NCI-H128 (cell line): Measurements from ENCODE around the gene RIC8A.

Experiments
- DNase-seq: peaks from one replicate; lab custom pipeline; 2025; ENCODE audit not compliant: unreplicated experiment; lab: John Stamatoyannopoulos, UW

Gene RIC8A

DNA sequence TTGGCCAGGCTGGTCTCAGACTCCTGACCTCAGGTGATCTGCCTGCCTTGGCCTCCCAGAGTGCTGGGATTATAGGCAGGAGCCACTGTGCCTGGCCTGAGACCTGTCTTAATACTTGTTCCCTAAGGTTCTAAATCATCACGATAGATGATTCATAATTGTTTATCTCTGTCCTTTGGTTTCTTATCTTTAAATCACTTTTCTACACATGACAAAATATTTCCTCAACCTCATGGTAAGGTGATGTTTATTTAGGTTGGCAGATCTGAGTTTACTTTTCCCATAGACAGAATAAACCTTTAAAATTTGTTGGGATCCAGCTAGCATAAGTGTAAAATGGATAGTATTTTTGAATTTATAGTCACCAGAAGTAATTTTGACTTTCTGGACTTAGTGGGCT lies 32.8 kb downstream of the RIC8A start:
- no peak for DNase-seq

DNA sequence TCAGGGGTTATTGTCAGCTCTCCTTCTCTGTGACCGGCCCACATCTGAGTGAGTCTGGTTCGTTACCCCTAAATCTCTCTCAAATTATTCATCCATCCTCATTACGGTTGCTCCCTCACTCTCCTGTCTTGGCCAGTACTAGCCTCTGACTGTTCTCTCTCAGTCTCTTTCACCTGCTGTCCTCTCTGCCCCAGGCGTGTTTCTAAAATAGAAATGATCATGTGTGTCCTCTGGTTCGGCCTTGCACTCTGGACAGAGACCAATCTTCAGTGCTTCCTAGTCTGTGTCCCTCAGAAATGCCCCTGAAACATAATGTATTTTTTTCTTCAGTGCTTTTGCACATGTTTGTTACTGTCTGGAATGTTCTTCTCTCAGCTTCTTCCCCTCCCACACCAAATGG lies 34.1 kb downstream of the RIC8A start:
- no peak for DNase-seq

DNA sequence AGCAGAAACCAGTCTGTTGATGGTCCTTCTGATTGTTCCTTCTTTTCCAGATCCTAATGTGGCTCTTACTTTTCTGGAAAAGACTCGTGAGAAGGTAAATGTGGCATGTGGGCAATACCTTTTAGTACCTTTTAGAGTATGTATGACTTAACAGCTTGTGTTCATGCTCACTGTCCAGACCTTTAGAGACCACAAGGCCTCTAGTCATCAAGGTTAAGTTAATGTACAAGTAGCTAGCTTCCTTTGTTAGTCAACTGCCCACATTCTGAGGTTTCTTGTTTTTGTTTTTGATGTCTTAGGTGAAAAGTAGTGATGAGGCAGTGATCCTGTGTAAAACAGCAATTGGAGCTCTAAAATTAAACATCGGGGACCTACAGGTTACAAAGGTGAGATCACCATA lies 36.9 kb downstream of the RIC8A start:
- DNase-seq: no peak

DNA sequence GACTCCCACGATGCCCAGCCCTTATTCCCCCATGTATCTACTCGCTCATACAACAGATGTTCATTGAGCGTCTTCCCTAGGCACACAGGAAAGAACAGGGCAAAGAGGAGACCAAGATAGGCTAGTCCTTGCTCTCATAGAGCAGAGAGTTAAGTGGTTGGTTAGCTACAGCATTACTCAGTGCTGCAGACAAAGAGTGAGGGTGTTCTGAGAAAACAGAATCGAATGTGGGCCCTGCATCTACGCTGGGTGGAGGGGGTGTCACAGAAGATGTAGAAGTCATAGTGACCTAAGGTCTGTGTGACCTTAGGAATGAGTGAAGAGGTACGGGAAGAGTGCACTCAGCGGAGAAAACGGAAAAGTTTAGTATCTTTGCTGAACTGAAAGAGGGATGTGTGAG lies 41.6 kb downstream of the RIC8A start:
- DNase-seq: no peak

DNA sequence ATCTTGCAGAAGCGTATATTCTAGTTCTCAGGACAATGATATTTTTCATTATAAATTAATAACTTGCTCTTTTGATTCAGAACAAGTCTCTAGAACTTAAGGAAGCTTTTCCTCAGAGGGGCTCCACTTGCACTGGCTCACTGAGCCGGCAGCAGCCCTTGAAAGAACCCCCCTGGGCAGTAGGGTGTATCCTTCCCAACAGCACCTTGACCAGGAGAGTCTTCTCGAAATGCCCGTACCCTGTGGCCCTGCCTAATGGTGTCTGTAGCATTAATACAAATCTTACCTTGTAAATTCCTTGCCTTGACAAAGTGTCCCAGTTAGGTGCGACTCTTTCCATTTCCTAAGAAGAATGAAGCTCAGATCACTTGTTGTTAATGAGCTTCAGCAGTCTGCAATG lies 42.8 kb downstream of the RIC8A start:
- DNase-seq: no peak

DNA sequence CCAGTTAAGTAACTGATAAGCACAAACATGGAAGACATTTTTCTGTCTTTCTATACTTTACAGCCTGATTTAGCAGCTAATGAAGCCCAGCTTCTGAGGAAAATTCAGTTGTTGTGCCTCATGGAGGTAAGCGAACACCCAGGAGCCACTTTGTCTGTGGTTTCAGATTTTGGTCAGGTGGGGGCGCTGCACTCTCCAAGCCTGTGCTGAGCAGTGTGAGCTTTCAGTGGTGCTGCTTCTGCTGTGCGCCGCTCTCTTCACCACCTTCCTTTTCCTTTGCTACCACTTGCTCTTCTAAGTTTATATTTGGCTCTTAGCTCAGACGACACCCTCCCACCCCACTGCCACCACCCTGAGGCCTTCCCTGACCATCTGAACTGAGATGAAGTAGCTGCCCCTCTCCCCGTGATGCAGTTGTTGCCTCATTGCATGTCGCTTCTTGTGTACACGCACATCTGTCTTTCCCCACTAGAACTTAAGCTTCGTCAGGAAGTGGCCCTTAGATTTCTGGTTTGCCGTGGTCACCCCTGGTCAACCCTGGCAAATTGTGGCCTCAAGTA lies 43.3 kb downstream of the RIC8A start:
- no peak for DNase-seq

DNA sequence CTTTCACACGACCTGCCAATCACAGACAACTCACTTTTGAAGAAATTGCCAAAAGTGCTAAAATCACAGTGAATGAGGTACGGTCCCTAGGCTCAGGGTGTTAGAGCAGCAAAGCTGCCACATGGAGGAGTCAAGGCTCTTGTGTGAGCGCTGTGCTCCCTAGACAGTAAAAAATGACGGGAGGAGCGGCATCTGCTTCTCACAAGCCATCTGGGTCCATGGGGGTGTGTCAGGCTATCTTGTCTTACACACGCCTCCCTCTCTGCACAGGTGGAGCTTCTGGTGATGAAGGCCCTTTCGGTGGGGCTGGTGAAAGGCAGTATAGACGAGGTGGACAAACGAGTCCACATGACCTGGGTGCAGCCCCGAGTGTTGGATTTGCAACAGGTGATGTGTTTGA lies 44.0 kb downstream of the RIC8A start:
- no peak for DNase-seq

DNA sequence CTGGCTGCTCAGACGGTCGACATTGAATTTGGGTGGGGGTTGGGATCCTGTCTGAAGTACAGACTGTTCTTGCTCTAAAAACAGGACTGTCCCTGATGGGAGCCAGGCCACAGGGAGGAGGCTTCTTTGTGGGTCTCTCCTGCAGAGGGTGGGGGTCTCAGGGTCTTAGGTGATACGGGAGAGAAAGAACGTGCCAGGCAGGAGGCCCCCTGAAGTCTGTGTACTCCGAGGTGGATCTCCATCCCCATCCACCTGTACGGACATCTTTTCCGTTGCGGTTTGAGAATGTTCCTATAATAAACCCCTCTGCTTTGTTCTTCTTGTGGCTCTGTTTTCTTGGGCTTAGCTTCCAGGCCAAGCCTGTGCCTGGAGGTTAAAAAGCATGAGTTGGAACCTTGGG lies 45.2 kb downstream of the RIC8A start:
- DNase-seq: no peak

DNA sequence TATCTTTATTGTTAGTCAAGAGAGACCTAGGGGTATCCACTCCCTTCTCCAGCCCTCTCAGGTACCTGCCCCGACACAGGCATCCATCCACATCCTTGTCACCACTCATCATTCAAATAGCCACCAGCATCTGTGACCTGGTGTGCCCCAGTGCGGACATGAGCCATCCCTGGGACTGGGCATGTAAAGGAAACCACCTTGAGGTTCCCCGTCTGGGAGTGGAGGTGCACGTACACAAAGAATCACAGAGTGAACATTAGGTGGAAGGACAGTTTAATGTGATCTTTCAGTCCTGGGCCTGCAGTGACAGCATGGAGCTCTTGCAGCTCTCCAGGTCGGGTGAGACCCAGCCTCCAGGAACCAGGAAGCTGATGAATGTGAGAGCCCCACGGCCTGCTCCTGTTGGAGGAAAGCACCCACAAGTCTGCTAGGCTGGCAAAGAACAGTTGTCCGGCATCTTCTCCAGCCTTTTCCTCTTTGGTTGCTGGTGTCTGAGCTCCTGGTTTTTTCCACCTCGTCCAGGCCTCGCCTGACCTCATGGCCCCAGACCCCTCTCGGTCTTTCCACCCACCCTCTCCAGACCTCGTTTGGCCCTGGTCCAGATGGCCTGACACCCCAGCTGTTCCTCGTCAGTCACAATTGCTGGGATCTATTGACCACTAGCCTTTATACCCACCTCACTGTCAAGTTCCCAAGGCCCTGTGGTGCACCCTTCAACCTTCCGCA lies 45.8 kb downstream of the RIC8A start:
- no peak for DNase-seq

DNA sequence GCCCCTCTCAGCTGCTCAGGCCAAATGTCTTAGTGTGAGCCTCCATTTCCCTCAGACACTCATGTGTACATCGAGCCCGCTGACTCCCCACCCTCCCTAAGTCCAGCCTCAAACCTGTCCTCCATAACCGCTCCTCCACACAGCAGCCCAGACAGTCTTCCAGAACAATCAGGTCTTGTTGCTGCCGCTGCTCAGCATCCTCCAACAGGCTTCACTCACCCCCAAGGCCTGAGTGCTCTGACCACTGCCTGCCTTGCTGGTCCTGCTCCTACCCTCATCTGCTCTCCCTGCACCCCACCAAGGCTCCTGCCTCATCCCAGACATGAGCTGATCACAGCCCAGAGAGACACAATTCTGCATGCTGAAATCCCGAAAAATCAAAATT lies 46.4 kb downstream of the RIC8A start:
- DNase-seq: no peak

DNA sequence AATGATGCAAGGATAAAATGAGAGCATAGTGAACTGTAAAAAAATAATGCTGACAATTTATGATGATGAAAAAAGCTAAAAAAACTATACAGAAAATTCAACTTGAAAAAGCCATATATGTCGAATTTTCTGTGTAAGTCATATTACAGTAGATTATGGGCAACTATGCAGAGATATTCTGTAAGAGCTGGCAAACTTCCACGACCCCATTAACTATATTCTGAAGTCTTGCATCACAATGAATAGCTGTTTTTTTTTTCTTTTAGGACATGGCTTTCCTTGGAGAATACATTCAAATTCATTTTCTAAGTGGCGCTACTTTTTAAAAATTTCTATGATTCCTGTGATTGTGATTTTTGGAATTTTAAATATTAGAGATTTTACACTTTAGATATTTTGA lies 47.7 kb downstream of the RIC8A start:
- no peak for DNase-seq

DNA sequence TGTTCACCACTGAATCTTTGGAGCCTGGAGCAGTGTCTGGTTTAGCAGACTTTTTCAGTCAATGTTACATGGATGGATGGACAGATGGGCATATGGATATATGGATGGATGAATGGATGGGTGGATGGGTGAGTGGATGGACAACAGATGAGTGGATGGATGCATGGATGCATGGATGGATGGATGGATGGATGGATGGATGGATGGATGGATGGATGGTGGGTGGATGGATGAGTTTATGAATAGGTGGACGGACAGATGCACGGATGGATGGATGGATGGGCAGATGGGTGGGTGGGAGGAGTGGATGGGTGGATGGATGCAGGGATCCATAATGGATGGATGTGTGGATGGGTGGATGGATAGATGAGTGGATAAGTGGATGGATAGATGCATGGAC lies 48.3 kb downstream of the RIC8A start:
- DNase-seq: no peak

DNA sequence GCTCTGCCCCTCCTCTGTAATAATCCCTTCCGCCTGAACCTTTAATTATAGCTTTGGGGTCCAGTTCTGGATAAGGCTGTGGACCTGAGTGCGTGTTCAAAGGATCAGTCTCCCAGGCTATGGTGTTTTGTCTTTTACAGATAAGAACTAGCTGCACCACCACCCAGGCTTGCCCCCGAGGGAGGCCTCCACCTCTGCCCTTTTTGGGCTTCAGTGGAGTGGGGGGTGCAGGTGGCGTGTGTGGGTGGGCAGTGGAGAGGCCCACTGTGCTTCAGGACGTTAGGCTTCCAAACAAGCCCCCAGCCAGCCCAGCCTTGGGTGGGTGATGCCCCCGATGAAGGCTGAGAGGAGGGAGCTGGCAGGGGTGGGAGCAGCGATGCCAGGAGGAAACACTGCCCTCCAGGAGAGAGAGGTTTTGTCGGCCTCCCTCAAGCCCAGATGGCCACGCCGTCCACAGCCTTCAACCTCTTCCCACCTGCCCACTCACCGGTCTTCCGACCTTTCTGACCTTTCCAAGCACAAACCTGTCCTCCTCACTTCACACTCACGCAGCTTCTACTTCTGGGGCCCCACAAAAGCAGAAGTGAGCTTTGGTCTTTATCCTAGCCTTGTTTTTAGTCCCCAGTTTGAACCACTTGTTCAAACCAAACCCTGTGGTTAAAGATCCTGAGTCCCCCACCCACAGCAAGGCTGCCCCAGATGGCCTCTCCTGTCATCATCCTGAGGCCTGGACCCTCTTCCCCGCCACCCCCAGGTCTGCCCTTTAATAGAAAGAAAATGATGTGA lies 49.6 kb downstream of the RIC8A start:
- no peak for DNase-seq

DNA sequence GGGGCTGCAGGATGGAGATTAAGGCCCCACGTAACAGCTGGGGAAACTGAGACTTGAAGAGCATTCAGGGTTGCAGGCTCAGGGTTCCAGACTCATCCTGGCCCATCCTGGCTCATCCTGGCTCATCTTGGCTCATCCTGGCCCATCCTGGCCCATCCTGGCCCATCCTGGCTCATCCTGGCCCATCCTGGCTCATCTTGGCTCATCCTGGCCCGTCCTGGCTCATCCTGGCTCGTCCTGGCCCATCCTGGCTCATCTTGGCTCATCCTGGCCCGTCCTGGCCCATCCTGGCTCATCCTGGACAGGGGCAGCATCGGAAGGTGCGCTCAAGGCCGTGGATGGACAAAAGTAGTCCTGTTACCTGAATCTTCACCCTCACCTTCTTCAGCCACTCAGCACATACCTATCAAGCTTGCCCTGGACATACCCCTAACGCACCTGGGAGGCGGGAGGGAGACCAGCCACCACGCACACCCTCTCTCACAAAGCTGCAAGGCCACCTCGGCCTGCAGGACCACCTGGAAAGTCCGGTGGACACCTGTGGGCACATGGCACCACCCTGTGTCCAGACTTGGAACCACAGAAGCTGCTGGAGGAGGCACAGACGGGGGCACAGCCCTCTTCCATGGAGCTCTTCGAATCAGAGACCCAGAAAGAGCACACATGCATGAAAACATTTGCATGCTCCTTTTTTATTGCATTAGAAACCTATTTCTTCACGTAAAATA lies 50.4 kb downstream of the RIC8A start:
- DNase-seq: no peak

DNA sequence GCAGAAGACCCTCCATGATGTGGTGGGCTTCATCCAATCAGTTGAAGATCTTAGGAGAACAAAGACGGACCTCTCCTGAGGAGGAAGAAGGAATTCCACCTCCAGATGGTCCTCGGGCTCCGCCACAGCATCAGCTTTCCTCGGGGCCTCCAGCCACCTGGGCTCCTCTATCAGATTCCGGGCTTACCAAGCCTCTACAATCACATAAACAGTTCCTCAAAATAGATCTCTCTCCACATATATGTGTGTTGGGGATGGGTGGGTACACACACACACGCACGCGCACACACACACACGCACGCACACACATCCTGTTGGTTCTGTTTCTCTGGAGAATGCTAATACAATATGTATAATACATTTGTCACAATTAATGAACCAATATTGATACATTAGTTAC lies 51.9 kb downstream of the RIC8A start:
- DNase-seq: no peak

DNA sequence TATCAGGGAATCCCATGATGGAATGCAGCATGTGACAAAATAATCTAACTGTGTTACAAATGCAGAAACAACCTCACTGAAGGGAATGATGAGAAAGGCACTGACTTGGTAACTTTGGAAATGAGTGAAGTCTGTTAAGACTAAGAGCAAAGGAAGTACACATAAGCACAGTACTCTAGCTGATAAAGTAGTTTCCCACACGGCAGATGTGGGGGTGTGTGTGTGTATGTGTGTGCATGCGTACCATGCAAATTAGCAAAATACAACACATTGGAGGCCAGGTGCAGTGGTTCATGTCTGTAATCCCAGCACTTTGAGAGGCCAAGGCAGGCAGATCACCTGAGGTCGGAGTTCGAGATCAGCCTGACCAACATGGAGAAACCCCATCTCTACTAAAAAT lies 54.1 kb downstream of the RIC8A start:
- no peak for DNase-seq
